ENCODE data around the gene POLDIP3. TPM values are rescaled to one million over a fixed set of nuclear protein-coding genes. Genes with fewer than 3 reads are reported as not detected.

Gene POLDIP3
- total and polyA plus RNA-seq, 2 of the 4 experiments (the other 2 are of a cell fraction): 33.9 to 43.6 TPM

DNA sequence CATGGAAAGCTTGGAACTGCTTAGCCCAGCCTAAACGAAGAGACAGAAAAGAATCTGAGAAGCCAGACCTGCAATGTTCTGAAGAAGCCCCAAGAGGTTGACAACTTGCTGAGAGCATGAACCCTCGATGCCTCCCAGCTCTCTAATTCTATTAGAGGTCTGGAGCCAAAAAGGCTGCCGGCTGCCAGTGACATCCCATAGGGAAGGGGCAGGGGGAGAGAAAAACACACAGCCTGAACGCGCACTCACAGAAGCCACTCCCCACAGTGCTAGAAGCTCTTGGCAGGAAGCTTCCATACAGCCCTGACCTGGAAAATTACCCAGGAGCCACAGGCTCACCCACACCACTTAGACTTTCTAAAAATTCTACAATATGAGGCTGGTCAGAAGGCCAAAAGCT is 18.3 kb downstream of the POLDIP3 start:
- H2BK5ac ChIP-seq (ENCODE audit: low read depth, low read length, poor library complexity, severe bottlenecking): no peak overlapping the region
- TF ChIP-seq, protein P1, sequence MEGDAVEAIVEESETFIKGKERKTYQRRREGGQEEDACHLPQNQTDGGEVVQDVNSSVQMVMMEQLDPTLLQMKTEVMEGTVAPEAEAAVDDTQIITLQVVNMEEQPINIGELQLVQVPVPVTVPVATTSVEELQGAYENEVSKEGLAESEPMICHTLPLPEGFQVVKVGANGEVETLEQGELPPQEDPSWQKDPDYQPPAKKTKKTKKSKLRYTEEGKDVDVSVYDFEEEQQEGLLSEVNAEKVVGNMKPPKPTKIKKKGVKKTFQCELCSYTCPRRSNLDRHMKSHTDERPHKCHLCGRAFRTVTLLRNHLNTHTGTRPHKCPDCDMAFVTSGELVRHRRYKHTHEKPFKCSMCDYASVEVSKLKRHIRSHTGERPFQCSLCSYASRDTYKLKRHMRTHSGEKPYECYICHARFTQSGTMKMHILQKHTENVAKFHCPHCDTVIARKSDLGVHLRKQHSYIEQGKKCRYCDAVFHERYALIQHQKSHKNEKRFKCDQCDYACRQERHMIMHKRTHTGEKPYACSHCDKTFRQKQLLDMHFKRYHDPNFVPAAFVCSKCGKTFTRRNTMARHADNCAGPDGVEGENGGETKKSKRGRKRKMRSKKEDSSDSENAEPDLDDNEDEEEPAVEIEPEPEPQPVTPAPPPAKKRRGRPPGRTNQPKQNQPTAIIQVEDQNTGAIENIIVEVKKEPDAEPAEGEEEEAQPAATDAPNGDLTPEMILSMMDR (conservative IDR thresholded peaks at IDR 0.05; ENCODE audit: low read depth, low read length): no peak
- TF ChIP-seq MXI1 (IDR thresholded peaks at IDR 0.05; ENCODE audit: borderline replicate concordance, low read depth, low read length): no peak
- no peak for TF ChIP-seq RAD21 (IDR thresholded peaks at IDR 0.05; ENCODE audit: low read length)
- no peak for TF ChIP-seq POLR2A (IDR thresholded peaks at IDR 0.05; ENCODE audit: low read depth, low read length)
- TF ChIP-seq RCOR1 (IDR thresholded peaks at IDR 0.05; ENCODE audit: insufficient replicate concordance, low read length): no peak
- H3K14ac ChIP-seq (replicated peaks; ENCODE audit: low read depth, low read length): no peak overlapping the region
- DNase-seq: no peak
- no peaks in the 10 kb centered on the region for H3K4me1 ChIP-seq (ENCODE audit: control insufficient read depth, insufficient read depth, low read length)
- no peaks in the 10 kb centered on the region for H3K27me3 ChIP-seq (ENCODE audit: control insufficient read depth, insufficient read depth, low read length)
- H4K5ac ChIP-seq (ENCODE audit: low read depth, low read length): no peak overlapping the region
- H3K4me2 ChIP-seq (ENCODE audit: low read depth, low read length): no peak overlapping the region
- H2BK120ac ChIP-seq (ENCODE audit: low read depth, low read length): no peak overlapping the region
- H4K8ac ChIP-seq (ENCODE audit: low read depth in 2 of 2, low read length in 2 of 2): no peak overlapping the region
- WGBS, 2 experiments (ENCODE audit: extremely low coverage in 2 of 2, insufficient read length in 1 of 2): no CpG with 5 or more reads among the region's 5 CpGs
- POLR2A ChIA-PET (ENCODE audit: unreplicated experiment): no interaction called here
- H3K27ac ChIP-seq (ENCODE audit: insufficient read depth, low read length): no peak overlapping the region
- ATAC-seq (ENCODE audit: low read depth): no peak
- no peak overlapping the region for H3K56ac ChIP-seq (ENCODE audit: extremely low read depth, insufficient read depth, low read length)
- no peak overlapping the region for H3K18ac ChIP-seq (ENCODE audit: low read depth, low read length)
- no peak overlapping the region for H2AK9ac ChIP-seq (replicated peaks; ENCODE audit: low read depth, low read length, poor library complexity)
- peaks cover 63% of the 10 kb centered on the region for H3K36me3 ChIP-seq (ENCODE audit: control insufficient read depth, insufficient read depth, low read length)
- CTCF ChIA-PET: interaction anchor here (1.4 kb wide), 1 partner anchor 12 kb away, joined by 3 read pairs; no protein-coding TSS in a partner anchor
- intact Hi-C loops (cut with micrococcal nuclease) (no loop called here), dilution Hi-C loops (cut with HindIII; ENCODE audit: low sequenced_read_pairs, unreplicated experiment) (no loop called here), in situ Hi-C loops (cut with MboI; ENCODE audit: low sequenced_read_pairs) (no loop called here)
- H3K23ac ChIP-seq (ENCODE audit: low read depth, low read length): no peak overlapping the region
- no peak overlapping the region for H3K9ac ChIP-seq (ENCODE audit: low read depth, low read length)
- H4K20me1 ChIP-seq (ENCODE audit: insufficient read depth, low read length): peaks cover 25% of the 10 kb centered on the region
- no TSS peak for BruUV-seq (replicated peaks)
- peaks cover 30 to 54% of the 10 kb centered on the region in 2 experiments for H3K79me1 ChIP-seq (ENCODE audit: low read depth in 1 of 2, low read length in 2 of 2)
- H3K4me3 ChIP-seq (ENCODE audit: insufficient read depth, low read depth, low read length): no peak overlapping the region
- H3K4ac ChIP-seq (ENCODE audit: low read depth, low read length): no peak overlapping the region
- H3K9me3 ChIP-seq (ENCODE audit: control insufficient read depth, insufficient read depth, low read length): no peaks in the 10 kb centered on the region
- H2BK20ac ChIP-seq (ENCODE audit: low read depth, low read length): no peak overlapping the region
- H4K91ac ChIP-seq (ENCODE audit: insufficient read depth, low read depth, low read length): no peak overlapping the region
- H2AFZ ChIP-seq (replicated peaks; ENCODE audit: low read length, poor library complexity): no peak overlapping the region
- H3K9me1 ChIP-seq (ENCODE audit: insufficient read depth, low read length): peaks cover 6% of the 10 kb centered on the region
- no peak overlapping the region for H2BK15ac ChIP-seq (ENCODE audit: low read depth, low read length)
- no peak overlapping the region for H2AK5ac ChIP-seq (ENCODE audit: low read depth, low read length)
